IPS DF 6.9 (cell line): ENCODE measurements around the gene FASTK.

Experiments used
- DNase-seq: peaks from one replicate; pipeline ENCODE4 v3.0.0-alpha.2; 2013; ENCODE audit warnings: low read depth, low spot score
- H3K27ac ChIP-seq: one replicate; pipeline ENCODE4 v1.5.1; 2013; ENCODE audit warnings: low read length, control low read depth
- H3K27me3 ChIP-seq: 2 replicates; pipeline ENCODE4 v1.6.1; 2013; ENCODE audit warnings: mild to moderate bottlenecking, low read length; ENCODE audit not compliant: control insufficient read depth, insufficient read depth
- H3K36me3 ChIP-seq: 2 replicates; pipeline ENCODE4 v1.6.1; 2013; ENCODE audit warnings: low read length; ENCODE audit not compliant: control insufficient read depth, insufficient read depth
- H3K4me1 ChIP-seq: 2 replicates; pipeline ENCODE4 v1.6.1; 2013; ENCODE audit warnings: low read length; ENCODE audit not compliant: control insufficient read depth, insufficient read depth
- H3K4me3 ChIP-seq: 2 replicates; pipeline ENCODE4 v1.5.1; 2013; ENCODE audit warnings: mild to moderate bottlenecking, low read length
- H3K9me3 ChIP-seq: 2 replicates; pipeline ENCODE4 v1.6.1; 2013; ENCODE audit warnings: low read length, inconsistent platforms; ENCODE audit not compliant: control insufficient read depth, insufficient read depth
- WGBS: extraction: QIAGEN DNeasy Blood & Tissue Kit; methylation state at CpG from one replicate; pipeline ENCODE4 v1.1.7; 2013; ENCODE audit warnings: mixed read lengths, missing lambda C conversion rate; ENCODE audit not compliant: insufficient read length, insufficient coverage; 5-methylcytosine and 5-hydroxymethylcytosine counted together

The FASTK gene

GRCh38 chr7:151080067-151080521, 515 bp downstream of the FASTK start:
- Histone ChIP-seq H3K4me3 (peak overlapping the region; percentile 71), H3K27ac (no peak overlapping the region), H3K36me3 (peaks cover 8% of the 10 kb centered on the region), H3K9me3 (no peaks in the 10 kb centered on the region), H3K27me3 (no peaks in the 10 kb centered on the region), H3K4me1 (peaks cover 6% of the 10 kb centered on the region)
- DNase-seq, result no peak
- no CpG with 5 or more reads among the region's 31 CpGs for WGBS

- H3K36me3 ChIP-seq, result peaks cover 13% of the 10 kb centered on the region
These were observed 1.3 kb downstream of the FASTK start for GRCh38 chr7:151079199-151079910.

GRCh38 chr7:151078233-151079040, 2.2 kb downstream of the FASTK start:
- no peak overlapping the region for H3K27ac ChIP-seq

More at GRCh38 chr7:151079199-151079910, 1.3 kb downstream of the FASTK start:
- Histone ChIP-seq H3K9me3 (no peaks in the 10 kb centered on the region), H3K27me3 (no peaks in the 10 kb centered on the region), H3K4me3 (peak overlapping the region; percentile 71; the same call in 1 of the 2 replicates), H3K27ac (no peak overlapping the region), H3K4me1 (peaks cover 6% of the 10 kb centered on the region)
- WGBS, result no CpG with 5 or more reads among the region's 27 CpGs
- DNase-seq, result no peak

GRCh38 chr7:151077705-151078232, 2.8 kb downstream of the FASTK start:
- H3K4me3 ChIP-seq, result no peak overlapping the region
- no CpG with 5 or more reads among the region's 10 CpGs for WGBS
- H3K27me3 ChIP-seq, result no peaks in the 10 kb centered on the region
- no peaks in the 10 kb centered on the region for H3K9me3 ChIP-seq
- DNase-seq, result no peak
- H3K36me3 ChIP-seq, result peaks cover 21% of the 10 kb centered on the region
- no peak overlapping the region for H3K27ac ChIP-seq
- H3K4me1 ChIP-seq, result peaks cover 6% of the 10 kb centered on the region

More at GRCh38 chr7:151078233-151079040, 2.2 kb downstream of the FASTK start:
- no CpG with 5 or more reads among the region's 22 CpGs for WGBS
- no peak overlapping the region for H3K4me3 ChIP-seq
- no peak for DNase-seq
- H3K36me3 ChIP-seq, result peaks cover 21% of the 10 kb centered on the region
- H3K27me3 ChIP-seq, result no peaks in the 10 kb centered on the region
- H3K4me1 ChIP-seq, result peaks cover 6% of the 10 kb centered on the region
- no peaks in the 10 kb centered on the region for H3K9me3 ChIP-seq

GRCh38 chr7:151076863-151077704, 3.5 kb downstream of the FASTK start:
- Histone ChIP-seq H3K4me3 (no peak overlapping the region), H3K4me1 (peaks cover 4% of the 10 kb centered on the region; the same call in 1 of the 2 replicates), H3K27ac (no peak overlapping the region), H3K36me3 (peaks cover 21% of the 10 kb centered on the region), H3K9me3 (no peaks in the 10 kb centered on the region), H3K27me3 (no peaks in the 10 kb centered on the region)
- WGBS, result no CpG with 5 or more reads among the region's 33 CpGs
- DNase-seq, result no peak

- Histone ChIP-seq H3K27ac (no peak overlapping the region), H3K27me3 (no peaks in the 10 kb centered on the region), H3K4me1 (peaks cover 3% of the 10 kb centered on the region; the same call in 1 of the 2 replicates), H3K9me3 (no peaks in the 10 kb centered on the region), H3K4me3 (no peak overlapping the region), H3K36me3 (peaks cover 30% of the 10 kb centered on the region)
- WGBS, result no CpG with 5 or more reads among the region's 22 CpGs
- DNase-seq, result no peak
These were observed 4.6 kb downstream of the FASTK start for GRCh38 chr7:151075978-151076426.

GRCh38 chr7:151075662-151075971, 5.0 kb downstream of the FASTK start:
- peaks cover 3% of the 10 kb centered on the region; the same call in 1 of the 2 replicates for H3K4me1 ChIP-seq
- H3K9me3 ChIP-seq, result no peaks in the 10 kb centered on the region
- DNase-seq, result no peak
- H3K36me3 ChIP-seq, result peaks cover 33% of the 10 kb centered on the region
- H3K4me3 ChIP-seq, result no peak overlapping the region
- H3K27me3 ChIP-seq, result no peaks in the 10 kb centered on the region
- H3K27ac ChIP-seq, result no peak overlapping the region
- WGBS, result no CpG with 5 or more reads among the region's 7 CpGs

- no peak for DNase-seq
- Histone ChIP-seq H3K4me1 (peaks cover 3% of the 10 kb centered on the region; the same call in 1 of the 2 replicates), H3K4me3 (no peak overlapping the region), H3K27ac (no peak overlapping the region), H3K27me3 (no peaks in the 10 kb centered on the region), H3K36me3 (peaks cover 39% of the 10 kb centered on the region), H3K9me3 (no peaks in the 10 kb centered on the region)
- WGBS, result no CpG with 5 or more reads among the region's 26 CpGs
These were observed 5.6 kb downstream of the FASTK start for GRCh38 chr7:151074817-151075661.

- H3K4me3 ChIP-seq, result no peak overlapping the region
- H3K4me1 ChIP-seq, result peaks cover 3% of the 10 kb centered on the region; the same call in 1 of the 2 replicates
- H3K9me3 ChIP-seq, result no peaks in the 10 kb centered on the region
- no peak for DNase-seq
- no peak overlapping the region for H3K27ac ChIP-seq
- WGBS, result no CpG with 5 or more reads among the region's 17 CpGs
- H3K36me3 ChIP-seq, result peaks cover 46% of the 10 kb centered on the region
- no peaks in the 10 kb centered on the region for H3K27me3 ChIP-seq
These were observed 6.6 kb downstream of the FASTK start for GRCh38 chr7:151073990-151074389.
